Testis (tissue), 2 donors: Measurements from ENCODE around the gene MFN1.

Source experiments
- POLR2A ChIP-seq: fragments of 450-650 bp; IDR thresholded peaks from one replicate; pipeline ENCODE4 v1.6.1; 2017; ENCODE audit warnings: antibody characterized with exemption, mild to moderate bottlenecking, moderate library complexity
- TF ChIP-seq, protein P1 (sequence below), 3 experiments: fragments of 450-650 bp in 2 of 3; fragments of 200-600 bp in 1 of 3; sonication (generic) in 1 of 3; IDR thresholded peaks; one replicate each; pipeline ENCODE4 v1.5.1; 2016 to 2019; ENCODE audit warnings: antibody characterized with exemption in 3 of 3, mild to moderate bottlenecking in 2 of 3, moderate library complexity in 1 of 3

GRCh38 chr3:179330438-179330837 is 17.1 kb upstream of the MFN1 start:
- TF ChIP-seq, protein P1, sequence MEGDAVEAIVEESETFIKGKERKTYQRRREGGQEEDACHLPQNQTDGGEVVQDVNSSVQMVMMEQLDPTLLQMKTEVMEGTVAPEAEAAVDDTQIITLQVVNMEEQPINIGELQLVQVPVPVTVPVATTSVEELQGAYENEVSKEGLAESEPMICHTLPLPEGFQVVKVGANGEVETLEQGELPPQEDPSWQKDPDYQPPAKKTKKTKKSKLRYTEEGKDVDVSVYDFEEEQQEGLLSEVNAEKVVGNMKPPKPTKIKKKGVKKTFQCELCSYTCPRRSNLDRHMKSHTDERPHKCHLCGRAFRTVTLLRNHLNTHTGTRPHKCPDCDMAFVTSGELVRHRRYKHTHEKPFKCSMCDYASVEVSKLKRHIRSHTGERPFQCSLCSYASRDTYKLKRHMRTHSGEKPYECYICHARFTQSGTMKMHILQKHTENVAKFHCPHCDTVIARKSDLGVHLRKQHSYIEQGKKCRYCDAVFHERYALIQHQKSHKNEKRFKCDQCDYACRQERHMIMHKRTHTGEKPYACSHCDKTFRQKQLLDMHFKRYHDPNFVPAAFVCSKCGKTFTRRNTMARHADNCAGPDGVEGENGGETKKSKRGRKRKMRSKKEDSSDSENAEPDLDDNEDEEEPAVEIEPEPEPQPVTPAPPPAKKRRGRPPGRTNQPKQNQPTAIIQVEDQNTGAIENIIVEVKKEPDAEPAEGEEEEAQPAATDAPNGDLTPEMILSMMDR (IDR thresholded peaks at IDR 0.05): no peak
- no peak for TF ChIP-seq POLR2A
